ENCODE measurements around the gene MYL11. TPM values are rescaled to one million over a fixed set of nuclear protein-coding genes. Genes with fewer than 3 reads are reported as not detected.
A peak's percentile ranks its signal among the peaks of the same experiment; 100 is the strongest.

The MYL11 gene
- total RNA-seq, 1 donor = not detected

DNA sequence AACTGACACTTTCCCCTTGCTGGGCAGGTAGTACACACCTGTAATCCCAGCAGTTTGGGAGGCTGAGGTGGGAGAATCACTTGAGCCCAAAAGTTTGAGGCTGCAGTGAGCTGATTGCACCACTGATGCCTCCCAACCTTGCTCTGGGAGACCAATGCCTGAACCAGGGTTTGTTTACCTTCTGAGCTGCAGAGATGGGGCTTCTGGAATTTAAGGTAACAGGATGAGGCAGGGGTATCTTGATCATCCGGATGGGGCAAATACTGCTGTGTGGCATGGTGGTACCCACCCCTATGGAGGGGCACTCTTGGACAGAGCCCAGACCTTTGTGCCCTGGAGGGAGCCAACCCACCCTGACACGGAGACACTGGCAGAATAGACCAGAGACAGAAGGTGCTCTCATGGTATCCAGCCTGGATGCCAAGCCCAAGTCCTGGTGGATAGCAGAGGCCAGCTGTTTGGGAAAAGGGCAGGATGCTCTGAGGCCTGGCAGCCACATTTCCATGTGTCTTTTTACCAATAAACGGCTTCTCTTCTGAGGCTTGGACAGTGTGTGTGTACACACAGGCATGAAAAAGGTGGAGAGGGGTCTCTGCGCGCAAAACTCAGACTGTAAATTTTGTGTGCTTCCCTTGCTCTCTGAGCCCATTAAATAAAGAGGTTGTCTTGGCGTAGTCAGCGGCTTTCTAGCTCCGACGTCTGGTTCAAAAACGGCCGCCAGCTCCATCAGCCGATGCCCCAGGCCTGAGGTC, 25.0 kb downstream of the MYL11 start:
- H3K27ac ChIP-seq (ENCODE audit: low read depth, low read length) = peak overlapping the region; percentile 82
- H3K9me3 ChIP-seq (ENCODE audit: low read depth, low read length) = no peaks in the 10 kb centered on the region
- peak overlapping the region; percentile 96 for H2AFZ ChIP-seq (ENCODE audit: low read length)
- peak; percentile 91 for DNase-seq (ENCODE audit: insufficient read length, low spot score, missing footprints)
- TF ChIP-seq CTCF (IDR thresholded peaks at IDR 0.05; ENCODE audit: extremely low read depth, low read depth, low read length) = no peak
- H3K79me2 ChIP-seq (ENCODE audit: insufficient read depth, low read length) = peaks cover 17% of the 10 kb centered on the region
- peak overlapping the region; percentile 94 for H3K4me2 ChIP-seq (ENCODE audit: insufficient read depth, low read length)
- H3K36me3 ChIP-seq (ENCODE audit: insufficient read depth, low read length) = peaks cover 4% of the 10 kb centered on the region
- H3K4me3 ChIP-seq (ENCODE audit: insufficient read depth, low read length) = peak overlapping the region; percentile 81
- no peaks in the 10 kb centered on the region for H3K27me3 ChIP-seq (ENCODE audit: insufficient read depth, low read length)
- H3K4me1 ChIP-seq (ENCODE audit: insufficient read depth, low read length) = peaks cover 17% of the 10 kb centered on the region
- H4K20me1 ChIP-seq (ENCODE audit: insufficient read depth, low read length) = no peaks in the 10 kb centered on the region

GRCh38 chr16:30401768-30402425, 27.3 kb downstream of the MYL11 start:
- H3K79me2 ChIP-seq (ENCODE audit: insufficient read depth, low read length) = peaks cover 7% of the 10 kb centered on the region
- TF ChIP-seq CTCF (IDR thresholded peaks at IDR 0.05; ENCODE audit: extremely low read depth, low read depth, low read length) = no peak
- no peak overlapping the region for H3K4me3 ChIP-seq (ENCODE audit: insufficient read depth, low read length)
- no peak overlapping the region for H3K4me2 ChIP-seq (ENCODE audit: insufficient read depth, low read length)
- no peak for DNase-seq (ENCODE audit: insufficient read length, low spot score, missing footprints)
- H4K20me1 ChIP-seq (ENCODE audit: insufficient read depth, low read length) = no peaks in the 10 kb centered on the region
- H3K27me3 ChIP-seq (ENCODE audit: insufficient read depth, low read length) = no peaks in the 10 kb centered on the region
- H2AFZ ChIP-seq (ENCODE audit: low read length) = no peak overlapping the region
- H3K4me1 ChIP-seq (ENCODE audit: insufficient read depth, low read length) = peaks cover 13% of the 10 kb centered on the region
- H3K36me3 ChIP-seq (ENCODE audit: insufficient read depth, low read length) = peaks cover 4% of the 10 kb centered on the region
- no peak overlapping the region for H3K27ac ChIP-seq (ENCODE audit: low read depth, low read length)
- no peaks in the 10 kb centered on the region for H3K9me3 ChIP-seq (ENCODE audit: low read depth, low read length)

DNA sequence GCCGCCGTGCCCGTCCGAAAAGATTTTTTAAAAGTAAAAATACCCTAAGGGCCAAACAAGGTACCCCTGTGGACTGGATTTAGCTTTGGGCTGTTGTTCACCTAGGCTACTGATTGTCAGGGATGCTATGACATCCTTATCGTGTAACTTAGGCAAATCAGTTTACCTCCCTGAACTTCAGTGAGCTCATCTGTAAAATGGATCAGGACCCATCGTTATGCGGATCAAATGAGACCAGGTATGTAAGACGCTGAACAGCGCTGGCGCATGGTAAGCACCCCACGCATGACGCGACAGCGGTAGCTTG, 32.1 kb downstream of the MYL11 start:
- H3K36me3 ChIP-seq (ENCODE audit: insufficient read depth, low read length) = peaks cover 7% of the 10 kb centered on the region
- peak overlapping the region; percentile 85 for H3K4me3 ChIP-seq (ENCODE audit: insufficient read depth, low read length)
- H3K27me3 ChIP-seq (ENCODE audit: insufficient read depth, low read length) = no peaks in the 10 kb centered on the region
- peak overlapping the region; percentile 25 for H3K27ac ChIP-seq (ENCODE audit: low read depth, low read length)
- H3K4me2 ChIP-seq (ENCODE audit: insufficient read depth, low read length) = peak overlapping the region; percentile 84
- no peak for TF ChIP-seq CTCF (IDR thresholded peaks at IDR 0.05; ENCODE audit: extremely low read depth, low read depth, low read length)
- H3K9me3 ChIP-seq (ENCODE audit: low read depth, low read length) = no peaks in the 10 kb centered on the region
- no peak for DNase-seq (ENCODE audit: insufficient read length, low spot score, missing footprints)
- peaks cover 21% of the 10 kb centered on the region for H3K79me2 ChIP-seq (ENCODE audit: insufficient read depth, low read length)
- peaks cover 4% of the 10 kb centered on the region for H4K20me1 ChIP-seq (ENCODE audit: insufficient read depth, low read length)
- peak overlapping the region; percentile 98 for H2AFZ ChIP-seq (ENCODE audit: low read length)
- peaks cover 20% of the 10 kb centered on the region for H3K4me1 ChIP-seq (ENCODE audit: insufficient read depth, low read length)

- peaks cover 20% of the 10 kb centered on the region for H3K4me1 ChIP-seq (ENCODE audit: insufficient read depth, low read length)
- H4K20me1 ChIP-seq (ENCODE audit: insufficient read depth, low read length) = peaks cover 4% of the 10 kb centered on the region
- peaks cover 12% of the 10 kb centered on the region for H3K36me3 ChIP-seq (ENCODE audit: insufficient read depth, low read length)
- no peak for TF ChIP-seq CTCF (IDR thresholded peaks at IDR 0.05; ENCODE audit: extremely low read depth, low read depth, low read length)
- H2AFZ ChIP-seq (ENCODE audit: low read length) = peak within 1 kb of the TSS; percentile 98
- peak; percentile 99 for DNase-seq (ENCODE audit: insufficient read length, low spot score, missing footprints)
- peak within 1 kb of the TSS; percentile 85 for H3K4me3 ChIP-seq (ENCODE audit: insufficient read depth, low read length)
- H3K79me2 ChIP-seq (ENCODE audit: insufficient read depth, low read length) = peaks cover 26% of the 10 kb centered on the region
- no peaks in the 10 kb centered on the region for H3K27me3 ChIP-seq (ENCODE audit: insufficient read depth, low read length)
- no peaks in the 10 kb centered on the region for H3K9me3 ChIP-seq (ENCODE audit: low read depth, low read length)
- H3K4me2 ChIP-seq (ENCODE audit: insufficient read depth, low read length) = peak within 1 kb of the TSS; percentile 84
- H3K27ac ChIP-seq (ENCODE audit: low read depth, low read length) = peak within 1 kb of the TSS; percentile 46
These were observed 32.7 kb downstream of the MYL11 start, which contains the start of gene ZNF771 for GRCh38 chr16:30407102-30407803. TSS of gene ZNF771 (plus strand) at chr16:30407606. CDS start at chr16:30408054, 448 bp downstream.
